Gastrocnemius medialis (tissue), 4 donors: ENCODE results near the gene RBM19. TPM values are rescaled to one million over a fixed set of nuclear protein-coding genes. Genes with fewer than 3 reads are reported as not detected.
"Not testable (repeated sequence)": the region's sequence is repeated elsewhere in the genome, so short reads cannot be mapped to it uniquely, and the experiment has no call there.

Experiments
- ATAC-seq, 2 donors: fragments of 150-250 bp; one replicate each; pipeline ENCODE4 v1.9.1; 2016
- DNase-seq, 2 donors: peaks; one replicate each; pipeline ENCODE4 v3.0.0-alpha.2; 2019
- H3K27ac ChIP-seq, 4 donors: fragments of 200-600 bp; sonication (generic); 1 replicate in 1 of 4; 2 replicates in 3 of 4; pipeline ENCODE4 v1.5.1; 2016 to 2018; ENCODE audit warnings: mild to moderate bottlenecking in 2 of 4, moderate library complexity in 1 of 4
- H3K27me3 ChIP-seq, 3 donors: fragments of 200-600 bp; sonication (generic) in 2 of 3; 1 replicate in 1 of 3; 2 replicates in 2 of 3; pipeline versions ENCODE4 v1.5.1 to v1.6.0; 2016 to 2019; ENCODE audit warnings: mild to moderate bottlenecking in 1 of 3, moderate library complexity in 1 of 3
- H3K36me3 ChIP-seq, 2 donors: fragments of 200-600 bp; sonication (generic) in 1 of 2; one replicate each; pipeline ENCODE4 v1.5.1; 2017 to 2018
- H3K4me1 ChIP-seq, 2 donors: fragments of 200-600 bp; sonication (generic) in 1 of 2; one replicate each; pipeline ENCODE4 v1.5.1; 2016 to 2017; ENCODE audit warnings: mild to moderate bottlenecking in 2 of 2
- H3K4me3 ChIP-seq, 4 donors: fragments of 200-600 bp; sonication (generic) in 3 of 4; 1 replicate in 1 of 4; 2 replicates in 3 of 4; pipeline ENCODE4 v1.5.1; 2016 to 2019; ENCODE audit warnings: mild to moderate bottlenecking in 2 of 4
- H3K9me3 ChIP-seq, 3 donors: fragments of 200-600 bp; sonication (generic) in 2 of 3; 1 replicate in 1 of 3; 2 replicates in 2 of 3; pipeline ENCODE4 v1.5.1; 2016 to 2019
- CTCF ChIP-seq, 5 experiments: fragments of 450-650 bp in 3 of 5; fragments of 200-600 bp in 2 of 5; sonication (generic) in 2 of 5; IDR thresholded peaks in 4 of 5; conservative IDR thresholded peaks in 1 of 5; 1 replicate in 4 of 5; 2 replicates in 1 of 5; pipeline ENCODE4 v1.5.1; 2016 to 2019; ENCODE audit warnings: antibody characterized with exemption in 5 of 5, mild to moderate bottlenecking in 3 of 5, moderate library complexity in 3 of 5
- POLR2A ChIP-seq, 2 donors: fragments of 450-650 bp; IDR thresholded peaks; one replicate each; pipeline ENCODE4 v1.6.1; 2017; ENCODE audit warnings: antibody characterized with exemption in 2 of 2, mild to moderate bottlenecking in 2 of 2, moderate library complexity in 2 of 2
- in situ Hi-C, 4 donors: fragments of 200-750 bp; cut with MboI; loops; one replicate each; pipeline versions ENCODE4 v1.15.0 to v1.8.0; 2017; ENCODE audit warnings: low sequenced_read_pairs in 4 of 4
- intact Hi-C: fragments of 100-400 bp; cut with DNase I; formaldehyde crosslinking; loops from one replicate; pipeline ENCODE4 v1.15.1; 2023; ENCODE audit warnings: low total_unique reads
- total RNA-seq, 4 donors: library from RNA; depleted of rRNA; stranded (reverse); fragments of >200 nt; gene quantifications; one replicate each; pipeline versions ENCODE4 v1.1.0 to v1.2.3, GENCODE V29; 2016

The RBM19 gene
- total RNA-seq, 4 donors from 2014 or later = 21.2 to 28.3 (median 26.8) TPM

GRCh38 chr12:113815031-113815430 is 151.1 kb downstream of the RBM19 start:
- intact Hi-C loops = no loop called here
- Histone ChIP-seq H3K27ac (no peak overlapping the region), H3K4me1 (no peaks in the 10 kb centered on the region), H3K4me3 (no peak overlapping the region), H3K27me3 (no peaks in the 10 kb centered on the region), H3K36me3 (peaks cover 0 to 4% of the 10 kb centered on the region in 2 donors), H3K9me3 (no peaks in the 10 kb centered on the region)
- no peak for TF ChIP-seq POLR2A (IDR thresholded peaks at IDR 0.05)
- TF ChIP-seq CTCF (IDR thresholded peaks at IDR 0.05 in 4 of 5, conservative IDR thresholded peaks at IDR 0.05 in 1 of 5) = no peak
- ATAC-seq (no peak), DNase-seq (no peak)
- in situ Hi-C loops = no loop called here

DNA sequence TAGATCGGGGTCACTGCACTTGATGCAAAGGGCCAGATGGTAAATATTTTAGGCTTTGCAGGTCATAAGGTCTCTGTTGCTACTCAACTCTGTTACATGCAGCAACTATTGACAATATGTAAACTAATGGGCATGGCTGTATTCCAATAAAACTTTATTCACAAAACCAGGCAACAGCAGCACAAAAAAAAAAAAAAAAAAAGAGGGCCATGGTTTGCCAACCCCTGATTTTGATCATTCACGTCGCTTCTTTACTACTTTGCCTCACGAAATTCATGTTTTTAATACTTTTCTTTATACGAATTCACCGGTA is 152.9 kb downstream of the RBM19 start:
- no peak for TF ChIP-seq CTCF (IDR thresholded peaks at IDR 0.05 in 4 of 5, conservative IDR thresholded peaks at IDR 0.05 in 1 of 5)
- no peak for ATAC-seq
- Histone ChIP-seq H3K9me3 (no peaks in the 10 kb centered on the region), H3K27ac (no peak overlapping the region), H3K4me3 (no peak overlapping the region), H3K36me3 (peaks cover 0 to 4% of the 10 kb centered on the region in 2 donors), H3K27me3 (no peaks in the 10 kb centered on the region), H3K4me1 (no peaks in the 10 kb centered on the region)
- in situ Hi-C loops (no loop called here), intact Hi-C loops (no loop called here)
- DNase-seq = no peak

DNA sequence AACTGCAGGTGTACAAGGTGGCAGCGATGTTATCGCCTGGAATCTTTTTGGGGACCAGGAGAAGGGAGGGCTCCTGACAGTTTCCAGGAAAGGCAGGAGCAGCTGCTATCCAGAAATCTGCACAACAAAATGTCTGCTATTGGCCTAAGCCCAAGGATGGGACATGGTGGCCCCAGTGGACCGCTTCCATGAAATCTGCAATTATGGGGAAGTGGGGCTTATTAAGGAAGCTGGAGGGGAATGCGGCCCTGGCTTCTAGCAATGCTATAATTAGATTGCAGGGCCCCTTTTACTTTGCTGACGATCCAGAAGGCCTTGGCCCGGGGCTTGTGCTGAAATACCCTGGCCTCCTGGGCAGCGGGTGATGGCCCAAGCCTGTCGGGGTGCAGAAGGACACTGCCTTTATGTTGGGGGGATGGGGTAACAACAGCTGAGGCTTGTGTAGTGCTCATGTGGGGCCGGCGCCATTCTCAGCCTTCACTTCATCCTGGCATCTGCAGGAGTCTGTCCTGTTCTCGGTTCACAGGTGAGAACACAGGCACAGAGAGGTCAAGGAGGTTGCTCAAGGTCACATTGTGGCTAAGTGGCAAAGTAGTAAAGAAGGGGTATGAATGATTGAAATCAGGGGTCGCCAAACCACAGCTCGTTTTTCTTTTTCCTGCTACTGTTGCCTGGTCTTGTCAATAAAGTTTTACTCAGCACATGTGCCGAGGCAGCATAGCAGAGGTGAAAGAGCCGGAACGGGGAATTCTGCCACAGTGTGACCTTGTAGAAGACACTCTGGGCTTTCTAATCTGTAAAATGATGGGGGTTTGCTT is 153.5 kb downstream of the RBM19 start:
- H3K36me3 ChIP-seq = peaks cover 0 to 4% of the 10 kb centered on the region in 2 donors

DNA sequence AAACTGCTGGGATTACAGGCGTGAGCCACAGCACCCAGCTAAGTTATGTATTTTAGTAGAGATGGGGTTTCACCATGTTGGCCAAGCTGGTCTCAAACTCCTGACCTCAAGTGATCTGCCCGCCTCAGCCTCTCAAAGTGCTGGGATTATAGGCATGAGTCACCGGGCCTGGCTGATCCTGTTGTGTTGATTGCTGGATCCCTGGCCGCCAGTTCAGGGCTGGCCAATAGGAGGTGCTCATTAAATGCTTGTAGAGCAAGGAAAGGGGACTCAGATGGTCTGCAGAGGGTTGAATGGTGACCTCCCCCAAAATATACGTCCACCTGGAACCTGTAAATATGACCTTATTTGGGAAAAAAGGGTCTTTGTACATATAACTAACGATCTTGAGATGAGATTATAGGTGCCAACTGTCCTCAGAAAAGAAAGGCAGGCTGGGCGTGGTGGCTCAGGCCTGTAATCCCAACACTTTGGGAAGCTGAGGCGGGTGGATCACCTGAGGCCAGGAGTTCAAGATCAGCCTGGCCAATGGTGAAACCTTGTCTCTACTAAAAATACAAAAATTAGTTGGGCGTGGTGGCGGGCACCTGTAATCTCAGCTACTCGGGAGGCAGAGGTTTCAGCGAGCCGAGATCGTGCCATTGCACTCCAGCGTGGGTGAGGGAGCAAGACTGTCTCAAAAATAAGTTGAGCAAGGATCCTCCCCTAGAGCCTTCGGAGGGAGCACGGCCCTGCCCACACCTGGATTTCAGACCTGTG is 156.5 kb downstream of the RBM19 start:
- DNase-seq, H3K9me3 ChIP-seq, ATAC-seq, H3K36me3 ChIP-seq, in situ Hi-C loops, intact Hi-C loops, H3K27ac ChIP-seq, H3K4me3 ChIP-seq, H3K4me1 ChIP-seq, H3K27me3 ChIP-seq: not testable (repeated sequence)

More for the DNA sequence above, 153.5 kb downstream of the RBM19 start:
- no peak for TF ChIP-seq CTCF (IDR thresholded peaks at IDR 0.05 in 4 of 5, conservative IDR thresholded peaks at IDR 0.05 in 1 of 5)
- TF ChIP-seq POLR2A (IDR thresholded peaks at IDR 0.05) = no peak
- in situ Hi-C loops (no loop called here), intact Hi-C loops (no loop called here)
- DNase-seq (no peak), ATAC-seq (no peak)
- H3K4me3 ChIP-seq = no peak overlapping the region
- H3K4me1 ChIP-seq = no peaks in the 10 kb centered on the region
- H3K27ac ChIP-seq = no peak overlapping the region
- H3K27me3 ChIP-seq = no peaks in the 10 kb centered on the region
- no peaks in the 10 kb centered on the region for H3K9me3 ChIP-seq

DNA sequence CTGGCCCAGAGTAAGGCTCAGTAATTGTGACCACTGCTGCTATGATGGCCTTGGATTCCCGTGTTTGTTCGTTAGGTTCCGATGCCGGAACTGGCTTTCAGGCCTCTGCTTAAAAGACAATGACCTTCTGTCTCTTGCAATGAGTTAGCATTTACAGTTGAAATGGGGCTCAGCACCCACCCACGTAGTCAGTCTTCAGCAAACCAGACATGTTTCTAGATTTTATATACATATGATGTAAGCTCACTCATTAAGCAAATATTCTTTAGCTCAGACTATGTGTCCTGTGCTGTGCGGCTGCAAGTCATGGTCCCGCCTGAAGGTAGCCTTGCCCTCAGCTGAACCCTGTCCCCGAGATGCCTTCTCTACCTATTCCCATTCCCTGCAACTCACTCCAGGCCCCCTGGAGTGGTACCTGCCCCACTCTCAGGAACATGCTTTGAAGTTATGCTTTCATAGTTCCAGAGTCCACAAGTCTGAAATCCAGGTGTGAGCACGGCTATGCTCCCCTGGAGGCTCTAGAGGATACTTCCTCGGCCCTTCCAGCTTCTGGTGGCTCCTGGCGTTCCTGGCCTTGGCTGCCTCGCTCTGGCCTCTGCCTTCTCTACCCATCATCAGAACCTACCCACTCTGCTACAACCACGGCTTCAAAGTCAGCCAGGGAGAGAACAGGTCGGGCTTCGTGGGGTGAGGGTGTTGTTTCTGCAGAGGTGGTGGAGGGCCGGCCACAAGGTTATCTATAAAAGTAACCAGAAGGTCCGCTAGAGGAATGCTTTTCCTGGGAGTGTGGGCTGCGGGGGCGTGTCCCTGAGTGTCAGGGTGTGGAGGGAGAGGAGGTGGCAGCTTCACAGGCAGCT is 157.8 kb downstream of the RBM19 start:
- Histone ChIP-seq H3K4me3 (no peak overlapping the region), H3K9me3 (peaks cover 0 to 4% (median 0%) of the 10 kb centered on the region in 3 donors), H3K27me3 (no peaks in the 10 kb centered on the region), H3K4me1 (no peaks in the 10 kb centered on the region), H3K27ac (no peak overlapping the region), H3K36me3 (no peaks in the 10 kb centered on the region)
- TF ChIP-seq POLR2A (IDR thresholded peaks at IDR 0.05) (no peak), CTCF (IDR thresholded peaks at IDR 0.05 in 4 of 5, conservative IDR thresholded peaks at IDR 0.05 in 1 of 5) (no peak)
- DNase-seq = no peak
- in situ Hi-C loops = no loop called here
- ATAC-seq = no peak
- intact Hi-C loops = no loop called here
